HG02763 (cell line): ENCODE measurements around the gene ETV1.

Experiments used
- ATAC-seq: cut with Tn5 transposase; IDR thresholded peaks from one replicate; pipeline ENCODE4 v1.9.1; 2021; ENCODE audit warnings: mild to moderate bottlenecking, moderate library complexity; ENCODE audit not compliant: unreplicated experiment

ETV1 gene

GRCh38 chr7:13882051-13882450 is 107.4 kb downstream of the ETV1 start:
- no peak for ATAC-seq

GRCh38 chr7:13880789-13881188 is 108.7 kb downstream of the ETV1 start:
- no peak for ATAC-seq

GRCh38 chr7:13879994-13880686 is 109.3 kb downstream of the ETV1 start:
- ATAC-seq = no peak

- no peak for ATAC-seq
Measured at GRCh38 chr7:13879143-13879542, 110.3 kb downstream of the ETV1 start.

GRCh38 chr7:13878154-13878553 is 111.3 kb downstream of the ETV1 start:
- no peak for ATAC-seq

GRCh38 chr7:13875496-13876074 is 113.9 kb downstream of the ETV1 start:
- no peak for ATAC-seq

GRCh38 chr7:13874783-13875182 is 114.7 kb downstream of the ETV1 start:
- ATAC-seq = no peak

- no peak for ATAC-seq
Measured at GRCh38 chr7:13872709-13873108, 116.8 kb downstream of the ETV1 start.

- no peak for ATAC-seq
Measured at GRCh38 chr7:13871008-13871407, 118.5 kb downstream of the ETV1 start.

- no peak for ATAC-seq
Measured at GRCh38 chr7:13860734-13861133, 128.7 kb downstream of the ETV1 start.

- ATAC-seq = no peak
Measured at GRCh38 chr7:13856012-13856411, 133.5 kb downstream of the ETV1 start.

- ATAC-seq = no peak
Measured at GRCh38 chr7:13852281-13852968, 137.0 kb downstream of the ETV1 start.

GRCh38 chr7:13851736-13852135 is 137.7 kb downstream of the ETV1 start:
- ATAC-seq = no peak

- no peak for ATAC-seq
Measured at GRCh38 chr7:13850185-13850752, 139.2 kb downstream of the ETV1 start.

- ATAC-seq = no peak
Measured at GRCh38 chr7:13849163-13849892, 140.1 kb downstream of the ETV1 start.

GRCh38 chr7:13848681-13849131 is 140.8 kb downstream of the ETV1 start:
- no peak for ATAC-seq

- ATAC-seq = no peak
Measured at GRCh38 chr7:13846386-13846785, 143.1 kb downstream of the ETV1 start.

- no peak for ATAC-seq
Measured at GRCh38 chr7:13845601-13846000, 143.9 kb downstream of the ETV1 start.

GRCh38 chr7:13844954-13845353 is 144.5 kb downstream of the ETV1 start:
- ATAC-seq = no peak

GRCh38 chr7:13841284-13841683 is 148.2 kb downstream of the ETV1 start:
- no peak for ATAC-seq
